Activated CD4-positive, alpha-beta T cell treated with anti-CD3 and anti-CD28 coated beads, Interleukin-2, Interleukin-6, amounts not matched to agents 100 ng/mL and 50 ng/mL, durations not matched to agents 16 hours and 8 hours (primary cell): ENCODE measurements around the gene IMMP1L.
"Not testable (repeated sequence)": the region's sequence is repeated elsewhere in the genome, so short reads cannot be mapped to it uniquely, and the experiment has no call there.

Experiments used
- DNase-seq: peaks from one replicate; pipeline ENCODE4 v3.0.0-alpha.2; 2020

The IMMP1L gene

GRCh38 chr11:31509429-31510345 is at the start of gene IMMP1L, which contains the start of gene ELP4:
Gene IMMP1L (minus strand): TSS chr11:31509622. CDS start chr11:31463276, 46,346 bp downstream.
Gene ELP4 (plus strand): TSS chr11:31509767. CDS start chr11:31509785, 18 bp downstream.
- peak; percentile 97 for DNase-seq

- DNase-seq = no peak
Measured at GRCh38 chr11:31558001-31558400, 48.6 kb upstream of the IMMP1L start.

GRCh38 chr11:31555938-31556337 is 46.5 kb upstream of the IMMP1L start:
- no peak for DNase-seq

GRCh38 chr11:31542862-31543261 is 33.4 kb upstream of the IMMP1L start:
- no peak for DNase-seq

- DNase-seq = no peak
Measured at GRCh38 chr11:31535479-31535878, 26.1 kb upstream of the IMMP1L start.

- DNase-seq = no peak
Measured at GRCh38 chr11:31531293-31531692, 21.9 kb upstream of the IMMP1L start.

- no peak for DNase-seq
Measured at GRCh38 chr11:31529701-31530100, 20.3 kb upstream of the IMMP1L start.

- no peak for DNase-seq
Measured at GRCh38 chr11:31529189-31529588, 19.8 kb upstream of the IMMP1L start.

GRCh38 chr11:31521497-31522150 is 12.2 kb upstream of the IMMP1L start:
- no peak for DNase-seq

GRCh38 chr11:31512117-31512516 is 2.7 kb upstream of the IMMP1L start:
- DNase-seq = no peak

GRCh38 chr11:31509051-31509428 is 382 bp downstream of the IMMP1L start:
- DNase-seq = peak; percentile 1

- DNase-seq = no peak
Measured at GRCh38 chr11:31500560-31500959, 8.9 kb downstream of the IMMP1L start.

GRCh38 chr11:31499576-31500178 is 9.7 kb downstream of the IMMP1L start:
- DNase-seq = no peak

GRCh38 chr11:31493762-31494161 is 15.7 kb downstream of the IMMP1L start:
- not testable (repeated sequence) for DNase-seq

- DNase-seq = no peak
Measured at GRCh38 chr11:31493235-31493634, 16.2 kb downstream of the IMMP1L start.

GRCh38 chr11:31492320-31492913 is 17.0 kb downstream of the IMMP1L start:
- DNase-seq = no peak

GRCh38 chr11:31487848-31488247 is 21.6 kb downstream of the IMMP1L start:
- DNase-seq = no peak

GRCh38 chr11:31484497-31484896 is 24.9 kb downstream of the IMMP1L start:
- no peak for DNase-seq

- no peak for DNase-seq
Measured at GRCh38 chr11:31480930-31481329, 28.5 kb downstream of the IMMP1L start.

- DNase-seq = no peak
Measured at GRCh38 chr11:31479066-31479465, 30.4 kb downstream of the IMMP1L start.

GRCh38 chr11:31478223-31478590 is 31.2 kb downstream of the IMMP1L start:
- no peak for DNase-seq

GRCh38 chr11:31477528-31478222 is 31.7 kb downstream of the IMMP1L start:
- DNase-seq = no peak

- DNase-seq = no peak
Measured at GRCh38 chr11:31474083-31474482, 35.3 kb downstream of the IMMP1L start.
